Body of pancreas (tissue), 4 donors: ENCODE data around the gene RPS6KA5. TPM values are rescaled to one million over a fixed set of nuclear protein-coding genes. Genes with fewer than 3 reads are reported as not detected.
"Not testable (repeated sequence)": the region's sequence is repeated elsewhere in the genome, so short reads cannot be mapped to it uniquely, and the experiment has no call there.

ENCODE experiments used
- ATAC-seq: fragments of 150-250 bp; one replicate; pipeline ENCODE4 v1.9.1; 2016
- DNase-seq, 4 donors: peaks; one replicate each; pipeline ENCODE4 v3.0.0-alpha.2; 2019
- H3K27ac ChIP-seq, 4 donors: fragments of 200-600 bp; sonication (generic); 1 replicate in 3 of 4; 2 replicates in 1 of 4; pipeline versions ENCODE4 v1.5.1 to v1.6.1; 2016 to 2019; ENCODE audit warnings: mild to moderate bottlenecking in 1 of 4, mixed read lengths in 1 of 4, moderate library complexity in 1 of 4
- H3K27me3 ChIP-seq, 2 donors: fragments of 200-600 bp; sonication (generic); one replicate each; pipeline ENCODE4 v1.6.0; 2016; ENCODE audit warnings: mild to moderate bottlenecking in 1 of 2
- H3K36me3 ChIP-seq, 2 donors: fragments of 200-600 bp; sonication (generic); replicated peaks in 1 of 2; 2 replicates each; pipeline ENCODE4 v1.5.1; 2016; ENCODE audit warnings: low read depth in 2 of 2; ENCODE audit not compliant: insufficient read depth in 1 of 2
- H3K4me1 ChIP-seq: fragments of 200-600 bp; sonication (generic); one replicate; pipeline ENCODE4 v1.6.0; 2016
- H3K4me3 ChIP-seq, 2 donors: fragments of 200-600 bp; sonication (generic); 1 replicate in 1 of 2; 2 replicates in 1 of 2; pipeline ENCODE4 v1.5.1; 2016 to 2019
- H3K9me3 ChIP-seq, 3 donors: fragments of 200-600 bp; sonication (generic); 1 replicate in 2 of 3; 2 replicates in 1 of 3; pipeline ENCODE4 v1.5.1; 2016
- CTCF ChIP-seq, 7 experiments: fragments of 450-650 bp in 4 of 7; fragments of 200-600 bp in 3 of 7; sonication (generic) in 3 of 7; IDR thresholded peaks; one replicate each; pipeline ENCODE4 v1.5.1; 2016 to 2019; ENCODE audit warnings: antibody characterized with exemption in 7 of 7
- POLR2A ChIP-seq, 3 donors: fragments of 450-650 bp; IDR thresholded peaks; one replicate each; pipeline ENCODE4 v1.6.1; 2016; ENCODE audit warnings: antibody characterized with exemption in 3 of 3, mild to moderate bottlenecking in 2 of 3
- WGBS, 2 donors: methylation state at CpG; one replicate each; pipeline ENCODE4 v1.1.5; 2017; 5-methylcytosine and 5-hydroxymethylcytosine counted together
- intact Hi-C: fragments of 100-400 bp; cut with DNase I; formaldehyde crosslinking; loops from one replicate; pipeline ENCODE4 v1.15.1; 2023
- total RNA-seq, 2 donors: library from RNA; depleted of rRNA; stranded (reverse); fragments of >200 nt; gene quantifications; one replicate each; pipeline ENCODE4 v1.1.0, GENCODE V29; 2016

RPS6KA5 gene
- total RNA-seq, 2 donors from 2014 or later, result 0.66 to 2.9 TPM

- Histone ChIP-seq H3K27ac (no peak overlapping the region), H3K27me3 (no peaks in the 10 kb centered on the region), H3K9me3 (no peaks in the 10 kb centered on the region), H3K36me3 (no peaks in the 10 kb centered on the region), H3K4me1 (no peaks in the 10 kb centered on the region), H3K4me3 (no peak overlapping the region)
- TF ChIP-seq POLR2A (IDR thresholded peaks at IDR 0.05), result no peak
- no peak for TF ChIP-seq CTCF (IDR thresholded peaks at IDR 0.05)
- intact Hi-C loops, result no loop called here
- no peak for ATAC-seq
- no peak for DNase-seq
These were observed 192.9 kb downstream of the RPS6KA5 start for GRCh38 chr14:90867501-90867900.

GRCh38 chr14:90866833-90867232 lies 193.6 kb downstream of the RPS6KA5 start:
- no peak for ATAC-seq
- intact Hi-C loops, result no loop called here
- Histone ChIP-seq H3K4me1 (no peaks in the 10 kb centered on the region), H3K27me3 (no peaks in the 10 kb centered on the region), H3K36me3 (no peaks in the 10 kb centered on the region), H3K9me3 (no peaks in the 10 kb centered on the region), H3K27ac (no peak overlapping the region), H3K4me3 (no peak overlapping the region)
- TF ChIP-seq POLR2A (IDR thresholded peaks at IDR 0.05), result no peak
- TF ChIP-seq CTCF (IDR thresholded peaks at IDR 0.05), result no peak
- no peak for DNase-seq

GRCh38 chr14:90864741-90865140 lies 195.7 kb downstream of the RPS6KA5 start:
- Histone ChIP-seq H3K36me3 (no peaks in the 10 kb centered on the region), H3K27me3 (no peaks in the 10 kb centered on the region), H3K4me3 (no peak overlapping the region), H3K9me3 (no peaks in the 10 kb centered on the region), H3K4me1 (no peaks in the 10 kb centered on the region), H3K27ac (no peak overlapping the region)
- ATAC-seq (no peak), DNase-seq (no peak)
- TF ChIP-seq POLR2A (IDR thresholded peaks at IDR 0.05), result no peak
- no peak for TF ChIP-seq CTCF (IDR thresholded peaks at IDR 0.05)
- WGBS, 2 donors, result 97 to 98% methylated on average over 2 of the region's 2 CpGs
- intact Hi-C loops, result no loop called here

GRCh38 chr14:90858511-90858910 lies 201.9 kb downstream of the RPS6KA5 start:
- 81 to 88% methylated on average over 5 of the region's 5 CpGs for WGBS, 2 donors
- intact Hi-C loops, result no loop called here
- Histone ChIP-seq H3K9me3 (no peaks in the 10 kb centered on the region), H3K27me3 (no peaks in the 10 kb centered on the region), H3K4me3 (no peak overlapping the region), H3K4me1 (no peaks in the 10 kb centered on the region), H3K27ac (no peak overlapping the region), H3K36me3 (no peaks in the 10 kb centered on the region)
- no peak for ATAC-seq
- no peak for DNase-seq
- TF ChIP-seq CTCF (IDR thresholded peaks at IDR 0.05) (no peak), POLR2A (IDR thresholded peaks at IDR 0.05) (no peak)

GRCh38 chr14:90857866-90858265 lies 202.6 kb downstream of the RPS6KA5 start:
- Histone ChIP-seq H3K4me3 (no peak overlapping the region), H3K36me3 (no peaks in the 10 kb centered on the region), H3K27me3 (no peaks in the 10 kb centered on the region), H3K27ac (no peak overlapping the region), H3K9me3 (no peaks in the 10 kb centered on the region), H3K4me1 (no peaks in the 10 kb centered on the region)
- intact Hi-C loops, result no loop called here
- DNase-seq, result no peak
- ATAC-seq, result no peak
- WGBS, 2 donors, result 80 to 87% methylated on average over 6 of the region's 6 CpGs
- no peak for TF ChIP-seq POLR2A (IDR thresholded peaks at IDR 0.05)
- no peak for TF ChIP-seq CTCF (IDR thresholded peaks at IDR 0.05)

GRCh38 chr14:90856115-90856514 lies 204.3 kb downstream of the RPS6KA5 start:
- intact Hi-C loops, H3K9me3 ChIP-seq, ATAC-seq, H3K36me3 ChIP-seq, DNase-seq, H3K4me3 ChIP-seq, H3K27me3 ChIP-seq, H3K27ac ChIP-seq, H3K4me1 ChIP-seq: not testable (repeated sequence)
- WGBS, 2 donors, result 82 to 85% methylated on average over 5 of the region's 5 CpGs
